Measurements from ENCODE around the gene EIF4G3.
"Not testable (repeated sequence)": the region's sequence is repeated elsewhere in the genome, so short reads cannot be mapped to it uniquely, and the experiment has no call there.

- not testable (repeated sequence) for TF ChIP-seq CTCF (IDR thresholded peaks at IDR 0.05; ENCODE audit: low read length); EZH2 (optimal IDR thresholded peaks at IDR 0.05; ENCODE audit: low read depth, low read length)
Observed at GRCh38 chr1:21178271-21178670, 1.6 kb upstream of the EIF4G3 start.
